HepG2 (cell line): ENCODE data around the gene RUNDC1. TPM values are rescaled to one million over a fixed set of nuclear protein-coding genes. Genes with fewer than 3 reads are reported as not detected.

Experiments used
- DNMT3B ChIP-seq: conservative IDR thresholded peaks from 2 replicates; pipeline ENCODE4 v1.6.1; 2016; ENCODE audit warnings: missing biosample characterization, control low read depth
- EZH2 ChIP-seq: conservative IDR thresholded peaks from 2 replicates; pipeline ENCODE4 v1.6.1; 2012; ENCODE audit warnings: mild to moderate bottlenecking, low read depth, low read length, moderate library complexity
- ISX ChIP-seq: sonication (generic); formaldehyde crosslinking; conservative IDR thresholded peaks from 2 replicates; pipeline ENCODE4 v1.5.0; 2020; ENCODE audit warnings: missing genetic modification reagents
- MAFF ChIP-seq: IDR thresholded peaks from 2 replicates; pipeline ENCODE4 v1.6.1; 2011; ENCODE audit warnings: low read depth, low read length, improper control_type of control experiment
- NFKB2 ChIP-seq: sonication (generic); formaldehyde crosslinking; IDR thresholded peaks from 2 replicates; pipeline ENCODE4 v1.4.0; 2020; ENCODE audit warnings: missing genetic modification reagents, borderline replicate concordance
- NR2F6 ChIP-seq, 2 experiments: IDR thresholded peaks; 2 replicates each; pipeline ENCODE4 v1.6.1; 2016; ENCODE audit warnings: antibody characterized with exemption in 1 of 2, mild to moderate bottlenecking in 1 of 2
- PPARG ChIP-seq: conservative IDR thresholded peaks from 2 replicates; pipeline ENCODE4 v1.6.1; 2016; ENCODE audit warnings: missing biosample characterization, missing genetic modification reagents
- PRPF4 ChIP-seq: fragments of 200-400 bp; formaldehyde crosslinking; IDR thresholded peaks from 2 replicates; pipeline ENCODE4 v1.6.1; 2016; ENCODE audit warnings: low read length, low read depth; ENCODE audit not compliant: poor library complexity, severe bottlenecking
- SP4 ChIP-seq: sonication (generic); formaldehyde crosslinking; IDR thresholded peaks from 2 replicates; pipeline ENCODE4 v1.8.1; 2023; ENCODE audit warnings: mild to moderate bottlenecking, missing genetic modification reagents
- U2AF2 ChIP-seq: fragments of 200-400 bp; formaldehyde crosslinking; IDR thresholded peaks from 2 replicates; pipeline ENCODE4 v1.6.1; 2017; ENCODE audit warnings: low read depth, mild to moderate bottlenecking, low read length
- ZBTB21 ChIP-seq: sonication (generic); formaldehyde crosslinking; IDR thresholded peaks from 2 replicates; pipeline ENCODE4 v1.4.0; 2020; ENCODE audit warnings: missing genetic modification reagents
- ZBTB39 ChIP-seq: sonication (generic); formaldehyde crosslinking; IDR thresholded peaks from 2 replicates; pipeline ENCODE4 v1.5.0; 2020; ENCODE audit warnings: missing genetic modification reagents
- ZFP36 ChIP-seq: fragments of 150-350 bp; IDR thresholded peaks from 2 replicates; pipeline ENCODE4 v1.6.1; 2018; ENCODE audit warnings: borderline replicate concordance, low read length, low read depth; ENCODE audit not compliant: partially characterized antibody
- ZFP90 ChIP-seq: sonication (generic); formaldehyde crosslinking; IDR thresholded peaks from 2 replicates; pipeline ENCODE4 v1.8.0; 2022; ENCODE audit warnings: missing genetic modification reagents, mild to moderate bottlenecking, inconsistent platforms, borderline replicate concordance
- ZFY ChIP-seq: sonication (generic); formaldehyde crosslinking; IDR thresholded peaks from 2 replicates; pipeline ENCODE4 v1.4.0; 2020; ENCODE audit warnings: missing genetic modification reagents
- ZNF275 ChIP-seq: sonication (generic); formaldehyde crosslinking; IDR thresholded peaks from 2 replicates; pipeline ENCODE4 v1.8.0; 2022; ENCODE audit warnings: missing genetic modification reagents, mild to moderate bottlenecking, inconsistent platforms, borderline replicate concordance
- ZNF335 ChIP-seq: sonication (generic); formaldehyde crosslinking; IDR thresholded peaks from 2 replicates; pipeline ENCODE4 v1.4.0; 2020; ENCODE audit warnings: missing genetic modification reagents
- ZNF33A ChIP-seq: sonication (generic); formaldehyde crosslinking; IDR thresholded peaks from 2 replicates; pipeline ENCODE4 v1.5.1; 2020; ENCODE audit warnings: missing genetic modification reagents, mild to moderate bottlenecking, moderate library complexity, borderline replicate concordance
- ZNF430 ChIP-seq: sonication (generic); formaldehyde crosslinking; IDR thresholded peaks from 2 replicates; pipeline ENCODE4 v1.9.0; 2021; ENCODE audit warnings: mild to moderate bottlenecking, missing genetic modification reagents
- ZNF558 ChIP-seq: sonication (generic); formaldehyde crosslinking; IDR thresholded peaks from 2 replicates; pipeline ENCODE4 v1.9.0; 2022; ENCODE audit warnings: mild to moderate bottlenecking, missing genetic modification reagents, borderline replicate concordance
- ZNF773 ChIP-seq: sonication (generic); formaldehyde crosslinking; IDR thresholded peaks from 2 replicates; pipeline ENCODE4 v1.4.0; 2020; ENCODE audit warnings: missing genetic modification reagents, borderline replicate concordance
- ZNF83 ChIP-seq: sonication (generic); formaldehyde crosslinking; IDR thresholded peaks from 2 replicates; pipeline ENCODE4 v1.4.0; 2020; ENCODE audit warnings: missing genetic modification reagents, mild to moderate bottlenecking, borderline replicate concordance
- ZNF878 ChIP-seq: sonication (generic); formaldehyde crosslinking; IDR thresholded peaks from 2 replicates; pipeline ENCODE4 v1.8.1; 2023; ENCODE audit warnings: mild to moderate bottlenecking, missing genetic modification reagents, moderate library complexity
- ZSCAN30 ChIP-seq: sonication (generic); formaldehyde crosslinking; IDR thresholded peaks from 2 replicates; pipeline ENCODE4 v1.5.0; 2020; ENCODE audit warnings: mild to moderate bottlenecking, missing genetic modification reagents
- polyA plus RNA-seq, 8 experiments: library from polyadenylated mRNA; depleted of rRNA in 3 of 8; stranded (reverse) in 7 of 8; unstranded in 1 of 8; fragments of >200 nt; fragmentation: Illumina TruSeq in 4 of 8; extraction: Trizol in 4 of 8; gene quantifications; 2 replicates each; pipeline versions ENCODE4 v1.2.1 to v1.2.3, GENCODE V29; 2011 to 2016; ENCODE audit warnings: low read depth in 4 of 8, missing spikeins in 1 of 8, mixed read lengths in 1 of 8; ENCODE audit not compliant: insufficient read depth in 1 of 8
- total RNA-seq, 5 experiments: library from RNA; depleted of rRNA; stranded (reverse); fragments of >200 nt; fragmentation: Illumina TruSeq; extraction: Trizol; gene quantifications; 2 replicates each; pipeline ENCODE4 v1.2.3, GENCODE V29; 2016; ENCODE audit warnings: low read depth in 1 of 5
- TF ChIP-seq, protein P1 (sequence below): sonication (generic); formaldehyde crosslinking; IDR thresholded peaks from 2 replicates; pipeline ENCODE4 v1.4.0; 2020; ENCODE audit warnings: missing genetic modification reagents
- TF ChIP-seq, protein P2 (sequence below): sonication (generic); formaldehyde crosslinking; IDR thresholded peaks from 2 replicates; pipeline ENCODE4 v1.5.0; 2020; ENCODE audit warnings: missing genetic modification reagents, mild to moderate bottlenecking, borderline replicate concordance

RUNDC1 gene
- total and polyA plus RNA-seq, 2 of the 13 experiments (the other 11 are each of a cell fraction or from before 2014, with no cell fraction given): 10.3 to 11.4 TPM

GRCh38 chr17:42979511-42980273, 673 bp upstream of the RUNDC1 start, which contains the start of gene PTGES3L (continued):
- TF ChIP-seq ZNF83 (CRISPR knock-in tag) (no peak), ZBTB39 (no peak), ZNF33A (CRISPR knock-in tag) (no peak), ZNF558 (CRISPR knock-in tag) (no peak), MAFF (no peak), ZNF335 (CRISPR knock-in tag) (peak; percentile 46), PRPF4 (peak; percentile 40), ZNF275 (CRISPR knock-in tag) (0 out of 2 replicates have a peak, but pooled peaks have one; percentile 50), SP4 (CRISPR knock-in tag) (no peak), EZH2 (no peak), ZFY (no peak), ZNF430 (peak; percentile 20; the same call in 1 of the 2 replicates), ZSCAN30 (CRISPR knock-in tag) (no peak), ZFP36 (no peak), ZFP90 (peak; percentile 81; the same call in 1 of the 2 replicates), ZNF773 (no peak), ZBTB21 (no peak), NR2F6 (IDR thresholded peaks at IDR 0.05) (no peak), NR2F6 (CRISPR knock-in tag; IDR thresholded peaks at IDR 0.05) (0 out of 2 replicates have a peak, but pooled peaks have one; percentile 5), NFKB2 (CRISPR knock-in tag) (no peak), U2AF2 (no peak), PPARG (CRISPR knock-in tag) (no peak), DNMT3B (no peak), ISX (CRISPR knock-in tag) (no peak), ZNF878 (CRISPR knock-in tag) (no peak)
- TF ChIP-seq, protein P1, sequence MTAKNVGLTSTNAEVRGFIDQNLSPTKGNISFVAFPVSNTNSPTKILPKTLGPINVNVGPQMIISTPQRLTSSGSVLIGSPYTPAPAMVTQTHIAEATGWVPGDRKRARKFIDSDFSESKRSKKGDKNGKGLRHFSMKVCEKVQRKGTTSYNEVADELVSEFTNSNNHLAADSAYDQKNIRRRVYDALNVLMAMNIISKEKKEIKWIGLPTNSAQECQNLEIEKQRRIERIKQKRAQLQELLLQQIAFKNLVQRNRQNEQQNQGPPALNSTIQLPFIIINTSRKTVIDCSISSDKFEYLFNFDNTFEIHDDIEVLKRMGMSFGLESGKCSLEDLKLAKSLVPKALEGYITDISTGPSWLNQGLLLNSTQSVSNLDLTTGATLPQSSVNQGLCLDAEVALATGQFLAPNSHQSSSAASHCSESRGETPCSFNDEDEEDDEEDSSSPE (CRISPR knock-in tag): 0 out of 2 replicates have a peak, but pooled peaks have one; percentile 24
- TF ChIP-seq, protein P2, sequence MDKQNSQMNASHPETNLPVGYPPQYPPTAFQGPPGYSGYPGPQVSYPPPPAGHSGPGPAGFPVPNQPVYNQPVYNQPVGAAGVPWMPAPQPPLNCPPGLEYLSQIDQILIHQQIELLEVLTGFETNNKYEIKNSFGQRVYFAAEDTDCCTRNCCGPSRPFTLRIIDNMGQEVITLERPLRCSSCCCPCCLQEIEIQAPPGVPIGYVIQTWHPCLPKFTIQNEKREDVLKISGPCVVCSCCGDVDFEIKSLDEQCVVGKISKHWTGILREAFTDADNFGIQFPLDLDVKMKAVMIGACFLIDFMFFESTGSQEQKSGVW (CRISPR knock-in tag): no peak
